Bronchial epithelial cell (primary cell): ENCODE measurements around the gene ADCY7. TPM values are rescaled to one million over a fixed set of nuclear protein-coding genes. Genes with fewer than 3 reads are reported as not detected.

Source experiments
- DNase-seq: peaks from one replicate; pipeline ENCODE4 v3.0.0-alpha.2; 2010; ENCODE audit warnings: low read depth
- FAIRE-seq: peaks from 2 replicates; lab custom pipeline; 2011; peaks lifted over from hg19 to GRCh38; lab: Jason Lieb, UNC
- H3K27me3 ChIP-seq: 2 replicates; pipeline ENCODE4 v1.5.1; 2011; ENCODE audit warnings: low read length; ENCODE audit not compliant: control insufficient read depth, insufficient read depth
- H3K36me3 ChIP-seq: 2 replicates; pipeline ENCODE4 v1.5.1; 2011; ENCODE audit warnings: low read length; ENCODE audit not compliant: control insufficient read depth, insufficient read depth
- H3K4me3 ChIP-seq: 2 replicates; pipeline ENCODE4 v1.5.1; 2011; ENCODE audit warnings: mild to moderate bottlenecking, low read depth, low read length, control low read depth
- CTCF ChIP-seq: IDR thresholded peaks from 2 replicates; pipeline ENCODE4 v1.5.1; 2011; ENCODE audit warnings: mild to moderate bottlenecking, moderate library complexity, low read length, control low read depth, inconsistent platforms; ENCODE audit not compliant: insufficient read depth, severe bottlenecking
- total RNA-seq: library from RNA; depleted of rRNA; stranded (reverse); fragments of >200 nt; gene quantifications from 2 replicates; pipeline ENCODE4 v1.2.1, GENCODE V29; 2014

The ADCY7 gene
- total RNA-seq, 1 donor from 2014 or later: 29.2 TPM

GRCh38 chr16:50314665-50315064, 48.3 kb downstream of the ADCY7 start:
- TF ChIP-seq CTCF: no peak
- no peak for DNase-seq
- H3K36me3 ChIP-seq: peaks cover 12% of the 10 kb centered on the region

GRCh38 chr16:50315346-50315997, 49.1 kb downstream of the ADCY7 start:
- no peak for DNase-seq
- peak; percentile 36 for FAIRE-seq
- Histone ChIP-seq H3K4me3 (no peak overlapping the region), H3K27me3 (no peaks in the 10 kb centered on the region), H3K36me3 (peaks cover 15% of the 10 kb centered on the region)
- TF ChIP-seq CTCF: no peak

More at GRCh38 chr16:50314665-50315064, 48.3 kb downstream of the ADCY7 start:
- Histone ChIP-seq H3K4me3 (no peak overlapping the region), H3K27me3 (no peaks in the 10 kb centered on the region)
- no peak for FAIRE-seq

GRCh38 chr16:50316102-50316847, 49.9 kb downstream of the ADCY7 start:
- H3K4me3 ChIP-seq: no peak overlapping the region
- no peak for TF ChIP-seq CTCF
- FAIRE-seq (no peak), DNase-seq (no peak)
- peaks cover 16% of the 10 kb centered on the region for H3K36me3 ChIP-seq
- H3K27me3 ChIP-seq: no peaks in the 10 kb centered on the region

GRCh38 chr16:50316848-50317630, 50.7 kb downstream of the ADCY7 start:
- peaks cover 16% of the 10 kb centered on the region for H3K36me3 ChIP-seq
- H3K27me3 ChIP-seq: no peaks in the 10 kb centered on the region
- DNase-seq (no peak), FAIRE-seq (no peak)
- no peak for TF ChIP-seq CTCF
- H3K4me3 ChIP-seq: no peak overlapping the region

- FAIRE-seq (no peak), DNase-seq (peak; percentile 33)
- H3K4me3 ChIP-seq: no peak overlapping the region
- H3K27me3 ChIP-seq: no peaks in the 10 kb centered on the region
- no peak for TF ChIP-seq CTCF
- peaks cover 18% of the 10 kb centered on the region for H3K36me3 ChIP-seq
Observed at GRCh38 chr16:50318796-50319578, 52.6 kb downstream of the ADCY7 start.
